Heart left ventricle (tissue), 16 donors: ENCODE results near the gene CACNG6. TPM values are rescaled to one million over a fixed set of nuclear protein-coding genes. Genes with fewer than 3 reads are reported as not detected.

Source experiments
- ATAC-seq, 4 donors: fragments of 200-7000 bp; cut with Tn5 transposase; one replicate each; pipeline ENCODE4 v1.9.1; 2020 to 2022; ENCODE audit warnings: moderate library complexity in 4 of 4, mild to moderate bottlenecking in 3 of 4, moderate number of reproducible peaks in 1 of 4
- DNase-seq, 5 donors: peaks; one replicate each; pipeline ENCODE4 v3.0.0-alpha.2; 2020
- H3K27ac ChIP-seq, 12 donors: fragments of 200-600 bp; sonication (generic) in 4 of 12; one replicate each; pipeline versions ENCODE4 v1.5.0 to v1.8.0; 2016 to 2022; ENCODE audit warnings: mild to moderate bottlenecking in 2 of 12
- H3K27me3 ChIP-seq, 9 donors: fragments of 200-600 bp; sonication (generic) in 2 of 9; one replicate each; pipeline versions ENCODE4 v1.5.1 to v1.8.0; 2016 to 2022; ENCODE audit warnings: mild to moderate bottlenecking in 3 of 9
- H3K36me3 ChIP-seq, 9 donors: fragments of 200-600 bp; sonication (generic) in 2 of 9; one replicate each; pipeline versions ENCODE4 v1.5.0 to v1.8.0; 2018 to 2022; ENCODE audit warnings: mild to moderate bottlenecking in 2 of 9
- H3K4me1 ChIP-seq, 12 donors: fragments of 200-600 bp; sonication (generic) in 4 of 12; one replicate each; pipeline versions ENCODE4 v1.5.0 to v1.8.0; 2016 to 2022; ENCODE audit warnings: mild to moderate bottlenecking in 3 of 12
- H3K4me3 ChIP-seq, 12 donors: fragments of 200-600 bp; sonication (generic) in 4 of 12; one replicate each; pipeline versions ENCODE4 v1.5.0 to v1.8.0; 2017 to 2022; ENCODE audit warnings: mild to moderate bottlenecking in 9 of 12, moderate library complexity in 4 of 12
- H3K9me3 ChIP-seq, 12 donors: fragments of 200-600 bp; sonication (generic) in 4 of 12; one replicate each; pipeline versions ENCODE4 v1.5.0 to v1.8.0; 2016 to 2022; ENCODE audit warnings: mild to moderate bottlenecking in 1 of 12
- POLR2A ChIP-seq, 2 donors: fragments of 450-650 bp; IDR thresholded peaks; one replicate each; pipeline ENCODE4 v1.6.1; 2017; ENCODE audit warnings: antibody characterized with exemption in 2 of 2, mild to moderate bottlenecking in 2 of 2, moderate library complexity in 2 of 2
- WGBS, 4 donors: extraction: QIAGEN DNeasy Blood & Tissue Kit in 2 of 4; methylation state at CpG; one replicate each; pipeline versions ENCODE4 v1.1.5 to v1.1.7; 2013 to 2018; 5-methylcytosine and 5-hydroxymethylcytosine counted together
- intact Hi-C, 10 donors: fragments of 100-400 bp; cut with DNase I; formaldehyde crosslinking; loops; one replicate each; pipeline versions ENCODE4 v1.11.1 to v1.14.2; 2022
- polyA plus RNA-seq, 2 donors: library from polyadenylated mRNA; stranded (reverse); fragments of 200-250 nt; gene quantifications; one replicate each; pipeline ENCODE4 v1.2.3, GENCODE V29; 2013
- total RNA-seq, 9 donors: library from RNA; depleted of rRNA in 2 of 9; stranded (reverse); fragments of >200 nt in 2 of 9; fragmentation: NEBNext Ultra II Directional in 3 of 9; extraction: Animal tissue kit (Norgen Biotek cat#: 25700) in 3 of 9; gene quantifications; one replicate each; pipeline versions ENCODE4 v1.1.0 to v1.2.4, GENCODE V29; 2016 to 2023
- TF ChIP-seq, protein P1 (sequence below), 12 donors: fragments of 200-600 bp; sonication (generic) in 4 of 12; IDR thresholded peaks; one replicate each; pipeline versions ENCODE4 v1.5.0 to v1.8.0; 2018 to 2022; ENCODE audit warnings: antibody characterized with exemption in 12 of 12, mild to moderate bottlenecking in 5 of 12
- donor health status: ischemic (EF 13 %, LVEDD 7.1; RV severe dilation, severe dysfunction).
- donor health status: healthy with polysubstance abuse.
- donor health status: DM: no; HTN: yes; CAD: no.
- donor health status: DM: no; HTN: no; CAD: no.
- donor health status: ischemic (EF 25% LVEDD 6.9; RV normal size, moderate dysfunction).
- donor health status: ischemic (EF 25% LVEDD 5.7; RV mildly dilated, moderate dysfunction).
- donor health status: healthy.
- donor health status: DM: yes; HTN: yes; CAD: no.
- donor health status: ischemic (EF 35%, LVEDD 5.7; RV mildly dilated, moderate dysfunction).
- donor health status: nonischemic (EF 11% LVEDD 7.7; RV severe dilation, severe dysfunction).
- donor health status: DM: yes; HTN: yes; CAD: no.
- donor health status: PGD.
- donor health status: ischemic (EF 29% LVEDD 5.4; RV normal size, mild dysfunction).
- donor health status: nonischemic (EF 23%, LVEDD 6.1; RV moderate dilation, normal function).

The CACNG6 gene
- total and polyA plus RNA-seq, 11 donors, result not detected

DNA sequence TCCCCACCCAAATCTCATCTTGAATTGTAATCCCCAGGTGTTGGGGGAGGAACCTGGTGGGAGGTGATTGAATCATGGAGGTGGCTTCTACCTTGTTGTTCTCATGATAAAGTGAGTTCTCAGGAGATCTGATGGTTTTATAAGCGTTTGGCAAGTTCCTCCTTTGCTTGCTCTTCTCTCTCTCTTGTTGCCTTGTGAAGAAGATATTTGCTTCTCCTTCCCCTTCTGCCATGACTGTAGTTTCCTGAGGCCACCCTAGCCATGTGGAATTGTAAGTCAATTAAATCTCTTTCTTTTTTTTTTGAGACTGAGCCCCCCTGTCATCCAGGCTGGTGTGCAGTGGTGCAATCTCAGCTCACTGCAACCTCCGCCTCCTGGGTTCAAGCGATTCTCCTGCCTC lies 37.9 kb downstream of the CACNG6 start:
- no peak for TF ChIP-seq POLR2A (IDR thresholded peaks at IDR 0.05)
- TF ChIP-seq, protein P1, sequence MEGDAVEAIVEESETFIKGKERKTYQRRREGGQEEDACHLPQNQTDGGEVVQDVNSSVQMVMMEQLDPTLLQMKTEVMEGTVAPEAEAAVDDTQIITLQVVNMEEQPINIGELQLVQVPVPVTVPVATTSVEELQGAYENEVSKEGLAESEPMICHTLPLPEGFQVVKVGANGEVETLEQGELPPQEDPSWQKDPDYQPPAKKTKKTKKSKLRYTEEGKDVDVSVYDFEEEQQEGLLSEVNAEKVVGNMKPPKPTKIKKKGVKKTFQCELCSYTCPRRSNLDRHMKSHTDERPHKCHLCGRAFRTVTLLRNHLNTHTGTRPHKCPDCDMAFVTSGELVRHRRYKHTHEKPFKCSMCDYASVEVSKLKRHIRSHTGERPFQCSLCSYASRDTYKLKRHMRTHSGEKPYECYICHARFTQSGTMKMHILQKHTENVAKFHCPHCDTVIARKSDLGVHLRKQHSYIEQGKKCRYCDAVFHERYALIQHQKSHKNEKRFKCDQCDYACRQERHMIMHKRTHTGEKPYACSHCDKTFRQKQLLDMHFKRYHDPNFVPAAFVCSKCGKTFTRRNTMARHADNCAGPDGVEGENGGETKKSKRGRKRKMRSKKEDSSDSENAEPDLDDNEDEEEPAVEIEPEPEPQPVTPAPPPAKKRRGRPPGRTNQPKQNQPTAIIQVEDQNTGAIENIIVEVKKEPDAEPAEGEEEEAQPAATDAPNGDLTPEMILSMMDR (IDR thresholded peaks at IDR 0.05), result no peak
- Histone ChIP-seq H3K27ac (no peak overlapping the region), H3K36me3 (no peaks in the 10 kb centered on the region), H3K4me1 (peaks cover 0 to 8% (median 0%) of the 10 kb centered on the region in 12 donors), H3K27me3 (peaks cover 0 to 31% (median 8%) of the 10 kb centered on the region in 9 donors), H3K4me3 (no peak overlapping the region), H3K9me3 (no peaks in the 10 kb centered on the region)
- WGBS, 4 donors, result 74 to 81% (median 77%) methylated on average over 3 of the region's 3 CpGs
- DNase-seq (no peak), ATAC-seq (no peak)
- intact Hi-C loops, result loop anchor here in 7 of 10 donors (2.0 to 10.0 kb wide), 6 partner anchors 188 to 237 kb away; no protein-coding TSS in a partner anchor

DNA sequence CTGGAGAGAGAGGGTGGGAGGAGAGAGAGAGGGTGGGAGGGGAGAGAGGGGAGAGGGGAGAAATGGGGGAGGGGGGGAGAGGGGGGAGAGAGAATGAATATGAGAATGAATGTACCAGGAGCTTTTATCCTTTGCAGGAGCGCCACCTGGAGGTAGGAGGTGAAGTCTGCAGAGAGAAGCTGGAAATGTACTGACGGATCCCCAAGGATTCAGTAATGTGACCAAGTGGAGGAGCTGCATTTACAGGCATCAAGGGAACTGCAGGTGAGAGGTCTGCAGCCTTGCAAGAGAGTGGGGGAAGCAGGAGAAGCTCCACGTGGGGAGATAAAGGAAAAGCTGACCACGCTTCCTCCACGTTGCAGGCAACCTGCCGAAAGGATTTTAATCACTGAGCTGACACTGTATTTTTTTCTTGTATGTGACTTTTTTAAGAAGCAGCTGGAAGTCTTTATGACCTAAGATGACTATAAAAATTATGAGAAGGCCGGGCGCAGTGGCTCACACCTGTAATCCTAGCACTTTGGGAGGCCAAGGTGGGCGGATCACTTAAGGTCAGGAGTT lies 38.6 kb downstream of the CACNG6 start:
- no peak overlapping the region for H3K27ac ChIP-seq
- no peak overlapping the region for H3K4me3 ChIP-seq
- TF ChIP-seq POLR2A (IDR thresholded peaks at IDR 0.05), result no peak
- TF ChIP-seq, protein P1 (IDR thresholded peaks at IDR 0.05), result peak; percentile 25 to 59 (median 52)
- 36 to 41% (median 39%) methylated on average over 9 of the region's 9 CpGs for WGBS, 4 donors
- DNase-seq, result peak in 3 of 5 donors; percentile 25 to 55 (median 50)
- no peaks in the 10 kb centered on the region for H3K36me3 ChIP-seq
- no peaks in the 10 kb centered on the region for H3K9me3 ChIP-seq
- intact Hi-C loops, result loop anchor here in 7 of 10 donors (2.0 to 10.0 kb wide), 6 partner anchors 189 to 238 kb away; no protein-coding TSS in a partner anchor
- H3K4me1 ChIP-seq, result peaks cover 0 to 6% (median 0%) of the 10 kb centered on the region in 12 donors
- H3K27me3 ChIP-seq, result peaks cover 0 to 31% (median 4%) of the 10 kb centered on the region in 9 donors
- peak in 1 of 4 donors; percentile 44 for ATAC-seq

DNA sequence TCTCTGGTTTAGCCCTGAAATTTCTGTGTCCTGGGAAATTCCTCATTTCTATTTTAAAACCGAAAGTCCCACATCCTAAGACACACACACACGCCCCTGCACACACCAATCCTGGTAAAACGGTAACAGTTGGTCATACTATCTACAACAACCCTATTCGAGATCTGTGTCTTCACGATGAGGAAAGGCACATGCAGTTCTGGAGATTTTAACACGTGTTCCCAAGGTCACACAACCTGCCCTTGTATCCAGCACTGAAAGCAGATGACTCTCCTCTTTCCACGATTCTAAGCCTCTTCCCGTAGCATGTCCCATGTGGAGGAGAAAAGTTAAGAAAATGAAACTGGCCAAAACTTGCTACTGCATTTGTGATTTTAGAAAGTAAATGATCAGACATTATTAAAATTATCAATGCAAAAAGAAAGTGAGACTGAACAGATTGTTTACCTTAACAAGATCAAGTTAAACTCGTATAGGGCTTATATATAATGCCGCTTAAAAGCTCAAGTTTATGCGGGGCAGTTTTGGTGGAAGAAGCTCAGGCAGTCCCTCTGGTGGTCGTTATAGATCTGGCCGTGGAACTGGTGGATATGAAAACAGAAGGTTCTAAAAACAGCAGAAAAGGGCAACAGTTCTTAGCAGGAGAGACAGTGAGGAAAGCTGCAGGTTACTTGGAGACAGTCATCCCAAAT lies 39.6 kb downstream of the CACNG6 start:
- Histone ChIP-seq H3K4me3 (peak overlapping the region in 6 of 12 donors; percentile 16 to 37 (median 31)), H3K4me1 (peaks cover 0 to 6% (median 0%) of the 10 kb centered on the region in 12 donors), H3K27ac (no peak overlapping the region), H3K9me3 (no peaks in the 10 kb centered on the region), H3K36me3 (no peaks in the 10 kb centered on the region), H3K27me3 (peaks cover 0 to 31% (median 4%) of the 10 kb centered on the region in 9 donors)
- intact Hi-C loops, result loop anchor here in 1 of 10 donors (2.0 kb wide), 1 partner anchor 190 kb away; no protein-coding TSS in a partner anchor
- ATAC-seq, result no peak
- TF ChIP-seq POLR2A (IDR thresholded peaks at IDR 0.05), result no peak
- TF ChIP-seq, protein P1 (IDR thresholded peaks at IDR 0.05), result peak in 4 of 12 donors; percentile 28 to 44 (median 36)
- 34 to 45% (median 43%) methylated on average over 13 of the region's 13 CpGs for WGBS, 4 donors
- no peak for DNase-seq
